ENCODE measurements around the gene ULK4. TPM values are rescaled to one million over a fixed set of nuclear protein-coding genes. Genes with fewer than 3 reads are reported as not detected.

ULK4 gene
- polyA plus RNA-seq, 1 donor from 2014 or later, result 7.2 TPM

GRCh38 chr3:41219424-41219823 lies 742.5 kb downstream of the ULK4 start:
- Histone ChIP-seq H4K20me1 (ENCODE audit: insufficient read depth) (no peaks in the 10 kb centered on the region), H3K4me2 (ENCODE audit: low read length) (no peak overlapping the region), H3K27ac (ENCODE audit: low read length) (no peak overlapping the region), H3F3A (ENCODE audit: insufficient read depth, low read length, poor library complexity, severe bottlenecking) (no peaks in the 10 kb centered on the region), H3K79me2 (replicated peaks; ENCODE audit: insufficient read depth, low read length) (peaks cover 90% of the 10 kb centered on the region), H3K27me3 (ENCODE audit: insufficient read depth, low read depth, low read length) (no peaks in the 10 kb centered on the region), H3K36me3 (ENCODE audit: insufficient read depth, low read length) (no peaks in the 10 kb centered on the region), H3K9me3 (ENCODE audit: low read length) (no peaks in the 10 kb centered on the region), H3K4me3 (ENCODE audit: low read length) (no peak overlapping the region), H2AFZ (ENCODE audit: low read depth, low read length) (no peak overlapping the region), H3K9ac (ENCODE audit: low read length) (no peak overlapping the region), H3K9me2 (ENCODE audit: insufficient read depth, low read length) (no peaks in the 10 kb centered on the region)
- TF ChIP-seq POLR2AphosphoS5 (IDR thresholded peaks at IDR 0.05), result no peak
- no peak for TF ChIP-seq REST (IDR thresholded peaks at IDR 0.05; ENCODE audit: borderline replicate concordance)

- no peak for TF ChIP-seq REST (IDR thresholded peaks at IDR 0.05; ENCODE audit: borderline replicate concordance)
- H3K9me2 ChIP-seq (ENCODE audit: insufficient read depth, low read length), result no peaks in the 10 kb centered on the region
- H3K79me2 ChIP-seq (replicated peaks; ENCODE audit: insufficient read depth, low read length), result peaks cover 99% of the 10 kb centered on the region
- no peak overlapping the region for H3K27ac ChIP-seq (ENCODE audit: low read length)
- no peak overlapping the region for H3K9ac ChIP-seq (ENCODE audit: low read length)
- H3K36me3 ChIP-seq (ENCODE audit: insufficient read depth, low read length), result no peaks in the 10 kb centered on the region
- no peaks in the 10 kb centered on the region for H4K20me1 ChIP-seq (ENCODE audit: insufficient read depth)
- no peak overlapping the region for H2AFZ ChIP-seq (ENCODE audit: low read depth, low read length)
- no peaks in the 10 kb centered on the region for H3F3A ChIP-seq (ENCODE audit: insufficient read depth, low read length, poor library complexity, severe bottlenecking)
- H3K27me3 ChIP-seq (ENCODE audit: insufficient read depth, low read depth, low read length), result no peaks in the 10 kb centered on the region
- H3K4me2 ChIP-seq (ENCODE audit: low read length), result no peak overlapping the region
- no peaks in the 10 kb centered on the region for H3K9me3 ChIP-seq (ENCODE audit: low read length)
- H3K4me3 ChIP-seq (ENCODE audit: low read length), result no peak overlapping the region
Measured at GRCh38 chr3:41216993-41217392, 744.9 kb downstream of the ULK4 start.

- H3F3A ChIP-seq (ENCODE audit: insufficient read depth, low read length, poor library complexity, severe bottlenecking), result no peaks in the 10 kb centered on the region
- H4K20me1 ChIP-seq (ENCODE audit: insufficient read depth), result no peaks in the 10 kb centered on the region
- no peak overlapping the region for H3K9ac ChIP-seq (ENCODE audit: low read length)
- H3K27me3 ChIP-seq (ENCODE audit: insufficient read depth, low read depth, low read length), result no peaks in the 10 kb centered on the region
- H3K9me2 ChIP-seq (ENCODE audit: insufficient read depth, low read length), result no peaks in the 10 kb centered on the region
- TF ChIP-seq TAF1 (IDR thresholded peaks at IDR 0.05; ENCODE audit: low read depth), result no peak
- TF ChIP-seq CTCF (IDR thresholded peaks at IDR 0.05; ENCODE audit: poor library complexity, severe bottlenecking), result no peak
- TF ChIP-seq EZH2 (IDR thresholded peaks at IDR 0.05; ENCODE audit: borderline replicate concordance, insufficient read depth, low read length, poor library complexity, severe bottlenecking), result no peak
- no peak for TF ChIP-seq SMC3 (conservative IDR thresholded peaks at IDR 0.05; ENCODE audit: poor library complexity)
- TF ChIP-seq EP300 (conservative IDR thresholded peaks at IDR 0.05; ENCODE audit: poor library complexity, severe bottlenecking), result no peak
- TF ChIP-seq REST (IDR thresholded peaks at IDR 0.05; ENCODE audit: borderline replicate concordance), result no peak
- no peak for TF ChIP-seq RAD21 (conservative IDR thresholded peaks at IDR 0.05)
- TF ChIP-seq POLR2AphosphoS5 (IDR thresholded peaks at IDR 0.05), result no peak
- TF ChIP-seq MXI1 (conservative IDR thresholded peaks at IDR 0.05; ENCODE audit: poor library complexity, severe bottlenecking), result no peak
- H3K9me3 ChIP-seq (ENCODE audit: low read length), result no peaks in the 10 kb centered on the region
- no peak overlapping the region for H3K4me2 ChIP-seq (ENCODE audit: low read length)
- no peak overlapping the region for H3K27ac ChIP-seq (ENCODE audit: low read length)
- H2AFZ ChIP-seq (ENCODE audit: low read depth, low read length), result no peak overlapping the region
- no peaks in the 10 kb centered on the region for H3K36me3 ChIP-seq (ENCODE audit: insufficient read depth, low read length)
- no peak overlapping the region for H3K4me3 ChIP-seq (ENCODE audit: low read length)
- peaks cover 99% of the 10 kb centered on the region for H3K79me2 ChIP-seq (replicated peaks; ENCODE audit: insufficient read depth, low read length)
Measured at GRCh38 chr3:41216422-41216821, 745.5 kb downstream of the ULK4 start.

All from neural cell (in vitro differentiated cells).